ENCODE results near the gene DHRS4L2. TPM values are rescaled to one million over a fixed set of nuclear protein-coding genes. Genes with fewer than 3 reads are reported as not detected.
"Not testable (repeated sequence)": the region's sequence is repeated elsewhere in the genome, so short reads cannot be mapped to it uniquely, and the experiment has no call there.

Gene DHRS4L2
- total and polyA plus RNA-seq, 2 donors (not counting 3 experiments of a cell fraction or from before 2014, with no cell fraction given): 18.2 to 18.5 TPM

- TF ChIP-seq, protein P1, sequence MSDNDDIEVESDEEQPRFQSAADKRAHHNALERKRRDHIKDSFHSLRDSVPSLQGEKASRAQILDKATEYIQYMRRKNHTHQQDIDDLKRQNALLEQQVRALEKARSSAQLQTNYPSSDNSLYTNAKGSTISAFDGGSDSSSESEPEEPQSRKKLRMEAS (IDR thresholded peaks at IDR 0.05; ENCODE audit: insufficient read depth, insufficient read length): no peak
- no peak for TF ChIP-seq CTCF (IDR thresholded peaks at IDR 0.05; ENCODE audit: extremely low read depth in 1 of 2, insufficient read depth in 1 of 2, low read depth in 1 of 2, low read length in 2 of 2)
- no peak for TF ChIP-seq JUN (IDR thresholded peaks at IDR 0.05; ENCODE audit: borderline replicate concordance, insufficient read depth, insufficient read length, low read depth)
- TF ChIP-seq EZH2 (IDR thresholded peaks at IDR 0.05; ENCODE audit: borderline replicate concordance, low read depth, low read length, severe bottlenecking): no peak
- TF ChIP-seq FOS (IDR thresholded peaks at IDR 0.05; ENCODE audit: borderline replicate concordance, insufficient read depth, low read length): no peak
- TF ChIP-seq POLR2A (IDR thresholded peaks at IDR 0.05; ENCODE audit: low read depth, low read length): no peak
- TF ChIP-seq GATA2 (IDR thresholded peaks at IDR 0.05; ENCODE audit: insufficient read depth, insufficient read length, low read depth, low read length): no peak
- no peak for TF ChIP-seq MYC (IDR thresholded peaks at IDR 0.05; ENCODE audit: low read depth, low read length)
- TF ChIP-seq POLR2AphosphoS5 (IDR thresholded peaks at IDR 0.05; ENCODE audit: insufficient read depth, low read depth, low read length): no peak
- FAIRE-seq (no peak), DNase-seq (ENCODE audit: low read depth, low spot score) (no peak)
- Histone ChIP-seq H3K27me3 (ENCODE audit: control insufficient read depth in 2 of 2, insufficient read depth in 2 of 2, low read length in 2 of 2) (peaks cover under 1 to 5% of the 10 kb centered on the region in 2 experiments), H3K4me2 (ENCODE audit: insufficient read depth, low read length) (no peak overlapping the region), H3K36me3 (ENCODE audit: control insufficient read depth in 2 of 2, extremely low read depth in 1 of 2, insufficient read depth in 2 of 2, low read length in 2 of 2) (no peaks in the 10 kb centered on the region), H3K9me3 (replicated peaks; ENCODE audit: control insufficient read depth, insufficient read depth, low read length) (no peaks in the 10 kb centered on the region), H3K9me1 (replicated peaks; ENCODE audit: control insufficient read depth, extremely low read depth, insufficient read depth, low read length) (no peaks in the 10 kb centered on the region), H3K4me3 (replicated peaks in 1 of 3; ENCODE audit: insufficient read depth in 1 of 3, low read depth in 1 of 3, low read length in 3 of 3) (no peak overlapping the region), H3K9ac (replicated peaks; ENCODE audit: extremely low read depth, insufficient read depth, low read length) (no peak overlapping the region), H3K79me2 (ENCODE audit: control insufficient read depth, insufficient read depth, low read length) (no peaks in the 10 kb centered on the region), H4K20me1 (replicated peaks; ENCODE audit: control insufficient read depth, extremely low read depth, insufficient read depth, low read length) (no peaks in the 10 kb centered on the region), H3K27ac (ENCODE audit: insufficient read depth, low read depth, low read length) (no peak overlapping the region), H3K4me1 (ENCODE audit: control insufficient read depth, extremely low read depth, insufficient read depth, low read length) (no peaks in the 10 kb centered on the region), H2AFZ (ENCODE audit: low read depth, low read length) (no peak overlapping the region)
- ChIA-PET POLR2A (no interaction called here), CTCF (interaction anchor here (1.5 to 1.9 kb wide), 2 partner anchors 10 to 16 kb away, joined by 5 to 8 read pairs; no protein-coding TSS in a partner anchor)
- dilution Hi-C loops (cut with MboI; ENCODE audit: extremely low pct_ligation_motif_present, low sequenced_read_pairs) (no loop called here), intact Hi-C loops (cut with micrococcal nuclease) (no loop called here)
- BruUV-seq (replicated peaks): no TSS peak
Observed at GRCh38 chr14:24042746-24043145, 54.0 kb downstream of the DHRS4L2 start.

DNA sequence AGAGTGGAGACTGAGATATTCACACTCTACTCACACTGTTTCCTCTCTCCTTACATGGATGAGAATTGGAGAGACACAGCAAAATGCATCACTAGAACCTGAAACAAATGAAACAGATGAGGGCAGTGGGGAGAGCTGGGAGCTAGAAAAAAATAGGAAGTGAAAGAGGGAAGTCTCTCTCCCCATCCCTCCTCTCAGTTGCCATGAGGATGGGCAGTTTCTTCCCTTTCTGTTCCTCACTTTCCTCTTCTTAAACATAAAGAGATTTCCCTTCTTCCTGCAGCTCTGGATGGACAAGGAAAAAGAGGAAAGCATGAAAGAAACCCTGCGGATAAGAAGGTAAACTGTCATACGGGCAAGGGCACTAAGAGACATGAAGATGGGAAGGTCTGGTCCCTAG lies 60.3 kb downstream of the DHRS4L2 start:
- H3K9ac ChIP-seq (replicated peaks; ENCODE audit: extremely low read depth, insufficient read depth, low read length); H3K9me1 ChIP-seq (replicated peaks; ENCODE audit: control insufficient read depth, extremely low read depth, insufficient read depth, low read length); CTCF ChIA-PET; POLR2A ChIA-PET; H4K20me1 ChIP-seq (replicated peaks; ENCODE audit: control insufficient read depth, extremely low read depth, insufficient read depth, low read length); H3K4me3 ChIP-seq (replicated peaks in 1 of 3; ENCODE audit: insufficient read depth in 1 of 3, low read depth in 1 of 3, low read length in 3 of 3); H3K79me2 ChIP-seq (ENCODE audit: control insufficient read depth, insufficient read depth, low read length); H3K27ac ChIP-seq (ENCODE audit: insufficient read depth, low read depth, low read length); DNase-seq (ENCODE audit: low read depth, low spot score); H2AFZ ChIP-seq (ENCODE audit: low read depth, low read length); FAIRE-seq; H3K9me3 ChIP-seq (replicated peaks; ENCODE audit: control insufficient read depth, insufficient read depth, low read length); dilution Hi-C loops (cut with MboI; ENCODE audit: extremely low pct_ligation_motif_present, low sequenced_read_pairs); H3K36me3 ChIP-seq (ENCODE audit: control insufficient read depth in 2 of 2, extremely low read depth in 1 of 2, insufficient read depth in 2 of 2, low read length in 2 of 2); BruUV-seq (replicated peaks); H3K4me2 ChIP-seq (ENCODE audit: insufficient read depth, low read length); intact Hi-C loops (cut with micrococcal nuclease): not testable (repeated sequence)
- H3K27me3 ChIP-seq (ENCODE audit: control insufficient read depth in 2 of 2, insufficient read depth in 2 of 2, low read length in 2 of 2): peaks cover 11 to 17% of the 10 kb centered on the region in 2 experiments
- peaks cover 12% of the 10 kb centered on the region for H3K4me1 ChIP-seq (ENCODE audit: control insufficient read depth, extremely low read depth, insufficient read depth, low read length)

- FAIRE-seq; POLR2A ChIA-PET; H4K20me1 ChIP-seq (replicated peaks; ENCODE audit: control insufficient read depth, extremely low read depth, insufficient read depth, low read length); H3K79me2 ChIP-seq (ENCODE audit: control insufficient read depth, insufficient read depth, low read length); H3K4me3 ChIP-seq (replicated peaks in 1 of 3; ENCODE audit: insufficient read depth in 1 of 3, low read depth in 1 of 3, low read length in 3 of 3); H3K4me2 ChIP-seq (ENCODE audit: insufficient read depth, low read length); H2AFZ ChIP-seq (ENCODE audit: low read depth, low read length); H3K9ac ChIP-seq (replicated peaks; ENCODE audit: extremely low read depth, insufficient read depth, low read length); H3K9me3 ChIP-seq (replicated peaks; ENCODE audit: control insufficient read depth, insufficient read depth, low read length); H3K36me3 ChIP-seq (ENCODE audit: control insufficient read depth in 2 of 2, extremely low read depth in 1 of 2, insufficient read depth in 2 of 2, low read length in 2 of 2); intact Hi-C loops (cut with micrococcal nuclease); DNase-seq (ENCODE audit: low read depth, low spot score); H3K27ac ChIP-seq (ENCODE audit: insufficient read depth, low read depth, low read length); BruUV-seq (replicated peaks); dilution Hi-C loops (cut with MboI; ENCODE audit: extremely low pct_ligation_motif_present, low sequenced_read_pairs); H3K9me1 ChIP-seq (replicated peaks; ENCODE audit: control insufficient read depth, extremely low read depth, insufficient read depth, low read length): not testable (repeated sequence)
- peaks cover 12% of the 10 kb centered on the region for H3K4me1 ChIP-seq (ENCODE audit: control insufficient read depth, extremely low read depth, insufficient read depth, low read length)
- peaks cover 9 to 17% of the 10 kb centered on the region in 2 experiments for H3K27me3 ChIP-seq (ENCODE audit: control insufficient read depth in 2 of 2, insufficient read depth in 2 of 2, low read length in 2 of 2)
- CTCF ChIA-PET: interaction anchor here (1.2 to 2.1 kb wide), 2 partner anchors 15 to 110 kb away, joined by 3 to 6 read pairs; partner anchors contain the start of gene IRF9
Observed at GRCh38 chr14:24050753-24051152, 62.0 kb downstream of the DHRS4L2 start.
